Measurements from ENCODE around the gene HEYL. TPM values are rescaled to one million over a fixed set of nuclear protein-coding genes. Genes with fewer than 3 reads are reported as not detected.

Gene HEYL
- total RNA-seq, 1 experiment from 2014 or later: 0.77 TPM

DNA sequence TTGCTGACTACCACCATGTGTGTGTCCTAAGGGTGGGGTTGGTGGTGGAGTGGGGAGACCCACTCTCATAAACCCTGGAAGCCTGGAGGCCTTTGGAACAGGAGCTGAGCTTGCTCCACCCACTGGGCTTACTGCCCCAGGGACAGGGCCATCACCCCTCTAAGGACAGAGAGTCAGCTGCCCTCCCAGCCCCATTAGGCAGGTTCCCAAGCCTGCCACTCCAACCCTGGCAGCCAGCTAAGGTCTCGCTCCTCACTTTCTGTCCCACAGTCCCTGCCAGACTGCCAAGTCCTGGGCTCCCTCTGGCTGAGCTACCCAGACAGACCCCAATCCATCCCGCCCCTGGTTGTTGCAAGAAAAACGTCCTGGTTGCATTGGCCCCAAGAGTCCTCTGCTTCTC lies 28.7 kb upstream of the HEYL start:
- no peak for DNase-seq (ENCODE audit: extremely low read depth, low read depth)

DNA sequence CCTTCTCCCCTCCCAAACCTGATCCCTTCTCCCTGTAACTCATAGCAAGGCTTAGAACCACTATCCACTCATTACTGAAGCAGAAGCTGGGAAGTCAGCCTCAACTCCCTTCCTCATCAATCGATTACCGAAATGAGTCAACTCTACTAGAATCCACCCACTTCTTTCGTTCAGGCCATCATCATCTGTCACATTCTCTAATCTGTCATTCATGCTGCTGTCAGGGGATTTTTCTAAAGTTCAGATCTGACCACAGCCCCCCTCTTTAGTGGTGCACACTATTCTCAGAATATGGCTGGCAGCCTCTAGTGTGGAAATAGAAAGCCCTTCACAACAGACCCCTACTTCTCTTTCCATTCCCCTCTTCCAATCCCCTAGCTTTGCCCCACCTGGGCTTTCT lies 27.3 kb upstream of the HEYL start:
- no peak for DNase-seq (ENCODE audit: extremely low read depth, low read depth)

DNA sequence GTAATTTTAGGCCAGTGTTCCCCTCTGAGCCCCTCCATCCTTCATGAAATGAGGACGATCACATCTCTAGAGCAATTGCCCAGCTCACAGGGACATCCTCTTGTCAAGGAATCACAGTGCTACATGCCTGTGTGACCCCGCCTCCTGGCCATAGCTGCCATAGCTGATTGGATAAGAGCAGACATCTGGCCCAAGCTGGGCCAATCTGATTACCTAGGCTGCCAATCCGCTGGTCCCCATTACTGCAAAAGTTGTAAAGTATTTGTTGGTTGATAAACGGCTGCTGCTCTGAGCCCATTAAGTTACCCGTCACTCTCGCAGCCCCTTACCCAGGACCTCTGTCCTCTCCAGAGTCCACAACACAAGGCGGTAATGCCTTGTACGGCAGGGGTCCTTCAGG lies 24.1 kb upstream of the HEYL start:
- no peak for DNase-seq (ENCODE audit: extremely low read depth, low read depth)

DNA sequence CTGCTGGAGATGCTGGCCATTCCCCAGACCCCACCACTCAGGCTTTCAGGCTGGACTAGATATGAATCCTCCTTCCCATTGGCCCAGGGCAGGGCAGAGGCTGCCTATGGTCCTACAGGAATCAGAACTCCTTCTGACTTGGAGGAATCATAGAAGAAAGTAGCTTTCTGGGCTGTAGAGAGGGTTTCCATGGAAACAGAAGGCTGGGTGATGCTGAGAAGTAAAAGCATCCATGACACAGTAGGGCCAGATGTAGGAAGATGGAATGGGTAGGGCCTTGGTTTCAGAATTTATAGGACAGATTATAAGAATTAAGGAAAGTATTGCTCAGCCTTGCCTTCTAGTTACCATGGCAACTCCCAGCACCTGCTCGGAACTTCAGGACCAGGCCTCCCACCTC lies 23.4 kb upstream of the HEYL start:
- no peak for DNase-seq (ENCODE audit: extremely low read depth, low read depth)

DNA sequence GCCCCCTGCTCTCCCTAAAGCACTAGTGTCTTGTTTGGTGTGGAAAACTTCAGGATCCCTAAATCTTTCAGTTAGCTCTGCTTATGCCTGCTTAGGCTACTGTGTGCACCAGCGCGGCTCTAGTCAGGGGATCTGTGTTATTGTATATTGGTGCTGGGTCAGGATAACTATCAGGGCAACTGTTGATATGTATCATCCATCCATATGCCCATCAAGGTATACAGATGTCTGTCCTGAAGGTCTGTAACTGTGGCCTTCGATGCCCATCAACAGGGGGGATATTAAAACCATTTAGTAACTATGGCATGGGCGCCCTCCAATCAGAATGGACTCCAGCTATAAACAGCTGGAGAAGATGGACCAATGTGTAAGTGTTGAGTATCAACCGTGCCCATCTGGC lies 20.1 kb upstream of the HEYL start:
- DNase-seq (ENCODE audit: extremely low read depth, low read depth): no peak

DNA sequence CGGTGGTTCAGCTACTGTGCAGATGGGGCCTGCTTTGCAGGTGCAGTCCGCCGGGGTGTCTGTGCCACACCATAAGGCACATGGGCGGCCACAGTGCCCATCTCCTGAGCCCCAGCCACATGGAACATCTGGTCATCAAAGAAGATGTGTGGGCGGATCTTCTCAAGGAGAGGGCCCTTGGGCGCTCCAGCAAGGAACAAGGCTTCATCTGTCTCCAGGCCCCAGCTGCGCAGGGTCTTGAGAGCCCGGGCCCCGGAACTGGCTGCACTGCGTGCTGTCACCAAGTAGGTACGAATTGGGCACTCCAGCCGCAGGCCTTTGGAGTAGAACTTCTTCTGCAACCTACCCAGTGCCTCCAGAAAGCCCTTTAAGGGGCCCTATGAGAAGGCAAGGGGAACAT lies 19.7 kb upstream of the HEYL start:
- DNase-seq (ENCODE audit: extremely low read depth, low read depth): no peak

DNA sequence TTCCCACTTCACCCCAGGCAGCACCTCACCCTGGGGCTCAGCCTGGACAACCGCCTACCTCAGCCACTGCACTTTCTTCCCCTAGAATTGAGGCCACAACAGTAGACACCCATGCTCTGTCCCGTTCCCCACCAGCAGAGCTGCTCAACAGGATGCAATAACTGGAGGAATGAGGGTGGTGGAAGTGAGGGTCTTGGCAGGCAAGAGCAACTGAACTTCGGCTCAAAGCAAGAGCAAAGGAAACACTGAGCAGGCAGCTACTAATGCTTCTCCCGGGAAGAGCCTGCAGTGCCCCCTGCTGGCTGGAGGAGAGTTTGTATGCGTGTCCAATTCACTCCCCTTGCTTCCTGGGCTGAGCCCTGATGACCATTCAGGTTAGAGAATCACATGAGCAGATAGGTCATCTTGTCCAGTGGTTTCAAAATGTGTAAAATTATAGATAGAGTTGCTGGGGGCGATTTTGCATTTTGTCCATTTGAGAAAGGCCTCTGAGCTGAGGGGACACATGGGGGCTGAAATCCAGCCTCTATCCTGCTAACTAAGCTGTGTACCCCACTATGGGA lies 18.6 kb upstream of the HEYL start:
- DNase-seq (ENCODE audit: extremely low read depth, low read depth): peak; percentile 65

DNA sequence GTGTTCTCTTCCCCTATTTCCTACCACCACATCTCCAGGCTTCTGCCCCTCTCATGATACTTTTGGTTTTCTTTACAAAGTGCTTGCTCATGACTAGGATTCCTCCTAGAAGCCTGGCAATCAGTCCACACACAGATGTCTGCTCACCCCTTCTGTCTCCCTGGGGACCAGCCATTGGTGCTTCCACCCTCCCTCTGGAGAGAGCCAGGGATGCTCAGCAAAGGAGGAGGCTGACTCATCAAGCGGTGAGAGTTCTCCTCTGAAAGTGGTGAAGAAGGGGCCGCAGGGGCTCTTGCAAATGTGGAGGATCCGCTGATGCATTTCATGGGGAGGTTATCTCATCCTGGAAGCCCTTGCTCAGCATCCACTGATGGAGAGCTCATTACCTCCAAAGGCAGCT lies 18.0 kb upstream of the HEYL start:
- no peak for DNase-seq (ENCODE audit: extremely low read depth, low read depth)

DNA sequence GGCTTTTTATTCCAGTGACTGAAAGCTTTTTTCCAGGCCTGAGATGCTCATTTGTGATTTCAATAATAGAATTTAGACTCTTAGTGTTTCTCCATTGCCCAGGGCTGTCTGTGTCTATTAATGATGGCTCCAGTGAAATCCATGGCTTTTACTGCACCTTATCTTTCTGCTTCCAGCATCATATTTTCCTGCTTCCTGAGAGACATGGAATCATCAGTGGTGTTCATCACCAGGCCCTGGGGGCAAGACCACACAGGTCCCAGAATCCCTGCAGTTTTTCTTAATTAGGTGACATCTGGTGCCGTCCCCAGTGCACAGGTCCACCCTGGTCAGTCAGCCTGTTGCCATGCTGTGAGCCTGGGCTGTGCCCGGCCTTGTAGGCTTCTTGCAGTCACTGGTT lies 16.9 kb upstream of the HEYL start:
- DNase-seq (ENCODE audit: extremely low read depth, low read depth): no peak

DNA sequence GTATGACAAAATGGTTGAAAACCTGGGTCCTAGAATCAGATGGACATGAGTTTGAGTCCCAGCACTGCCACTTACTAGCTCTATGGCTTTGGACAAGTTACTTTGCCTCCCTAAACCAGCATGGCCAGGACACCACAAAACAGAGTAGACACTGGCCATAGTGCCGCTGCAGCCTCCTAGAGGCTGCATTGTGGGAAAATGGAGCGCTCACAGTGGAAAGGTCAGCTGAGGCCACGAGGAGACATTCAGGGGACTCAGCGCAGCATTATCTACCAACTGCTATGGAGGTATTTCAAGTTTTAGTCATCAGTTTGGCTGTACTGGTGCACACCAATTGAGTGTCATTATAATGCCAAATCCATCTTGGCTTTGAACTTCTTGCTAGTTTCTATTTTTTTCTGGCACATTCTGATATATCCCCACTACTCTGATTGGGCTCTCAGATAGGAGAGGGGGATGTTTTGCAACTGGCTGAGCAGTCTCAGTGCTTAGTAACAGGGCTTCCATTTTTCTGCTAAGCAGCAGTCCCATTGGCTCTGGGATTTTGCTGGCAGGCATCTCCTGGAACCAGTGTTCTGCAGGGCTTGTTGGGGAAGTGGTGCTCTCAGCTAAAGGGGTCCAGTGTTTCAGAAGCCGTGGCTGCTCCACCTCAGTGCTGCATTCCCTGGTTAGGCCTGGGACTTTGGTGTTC lies 16.3 kb upstream of the HEYL start:
- DNase-seq (ENCODE audit: extremely low read depth, low read depth): no peak

DNA sequence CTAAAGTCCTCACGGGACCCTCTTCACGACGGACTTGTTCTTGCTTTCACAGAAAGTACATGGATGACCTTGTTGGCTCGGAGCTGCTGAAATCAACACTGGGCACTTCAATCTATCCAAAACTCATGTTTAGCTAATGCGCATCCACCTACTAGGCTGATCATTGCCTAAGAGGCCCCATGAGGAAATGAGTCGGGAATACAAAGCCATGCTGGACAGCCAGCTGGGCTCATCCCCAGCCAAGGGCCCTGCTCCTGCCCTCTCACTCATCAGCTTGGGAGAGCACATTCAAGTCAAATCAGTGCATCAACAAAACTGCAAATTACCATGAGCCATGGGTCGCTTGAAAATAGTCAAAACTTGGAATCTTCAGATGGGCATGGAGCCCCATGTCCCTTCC lies 14.8 kb upstream of the HEYL start:
- no peak for DNase-seq (ENCODE audit: extremely low read depth, low read depth)

DNA sequence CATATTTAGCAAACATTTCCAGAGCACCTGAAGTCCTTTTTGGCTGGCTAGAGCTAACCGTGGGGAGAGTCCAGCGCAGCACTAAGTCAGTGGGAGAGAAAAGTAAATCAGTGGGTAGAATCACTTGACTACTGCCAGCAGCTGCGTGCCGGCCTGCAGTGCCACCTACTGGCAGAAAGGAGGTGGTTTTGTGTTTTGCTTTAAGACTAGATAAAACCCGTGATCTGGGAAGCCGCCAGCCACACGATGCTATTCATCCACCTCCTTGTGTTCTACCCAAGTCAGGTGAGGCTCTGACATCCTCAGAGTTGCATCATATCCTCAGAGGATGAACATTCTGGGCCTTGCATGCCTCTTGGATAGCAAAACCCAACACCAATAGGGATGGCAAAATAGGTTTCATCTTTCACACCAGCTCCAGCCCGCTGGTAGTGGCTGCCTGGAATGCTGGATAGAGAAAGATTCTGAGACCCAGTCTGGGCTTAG lies 14.1 kb upstream of the HEYL start:
- DNase-seq (ENCODE audit: extremely low read depth, low read depth): peak; percentile 45

DNA sequence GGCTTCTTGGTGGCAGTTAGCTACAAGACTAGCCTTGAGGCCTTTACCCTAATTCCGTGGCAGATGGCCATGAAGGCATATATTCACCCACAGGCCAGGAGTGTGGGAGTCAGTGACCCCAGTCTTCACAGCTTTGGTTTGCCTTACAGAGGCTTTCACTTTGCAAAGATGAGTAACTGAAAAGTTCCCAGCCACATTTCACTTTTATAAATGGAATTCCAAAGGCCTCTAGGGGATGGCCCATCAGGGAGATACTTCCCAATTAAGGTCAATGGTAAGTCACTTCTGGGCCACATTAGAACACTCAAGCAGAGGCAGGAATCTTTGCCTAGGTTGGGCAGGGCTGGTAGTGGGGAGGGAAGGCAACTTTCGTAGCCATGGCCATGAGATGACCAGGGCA lies 13.1 kb upstream of the HEYL start:
- DNase-seq (ENCODE audit: extremely low read depth, low read depth): no peak

DNA sequence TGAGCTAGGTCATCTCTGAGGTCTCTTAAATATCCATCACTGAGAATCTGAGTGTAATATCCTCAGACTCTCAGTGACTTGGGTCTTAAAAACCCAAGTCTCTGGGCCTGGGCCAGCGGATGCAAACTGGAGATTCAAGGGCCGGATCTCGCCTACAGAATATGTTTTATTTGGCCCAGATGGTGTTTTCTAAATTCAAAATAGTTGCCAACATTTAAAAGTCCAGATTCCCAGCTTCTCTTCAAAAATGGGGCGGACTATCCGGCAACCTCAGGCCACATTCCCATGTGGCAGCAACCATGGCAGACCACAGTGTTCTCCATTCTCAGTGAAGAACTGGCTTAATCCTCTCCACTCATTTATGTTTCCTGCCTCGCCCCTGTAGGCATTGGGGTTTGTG lies 12.7 kb upstream of the HEYL start:
- DNase-seq (ENCODE audit: extremely low read depth, low read depth): no peak

DNA sequence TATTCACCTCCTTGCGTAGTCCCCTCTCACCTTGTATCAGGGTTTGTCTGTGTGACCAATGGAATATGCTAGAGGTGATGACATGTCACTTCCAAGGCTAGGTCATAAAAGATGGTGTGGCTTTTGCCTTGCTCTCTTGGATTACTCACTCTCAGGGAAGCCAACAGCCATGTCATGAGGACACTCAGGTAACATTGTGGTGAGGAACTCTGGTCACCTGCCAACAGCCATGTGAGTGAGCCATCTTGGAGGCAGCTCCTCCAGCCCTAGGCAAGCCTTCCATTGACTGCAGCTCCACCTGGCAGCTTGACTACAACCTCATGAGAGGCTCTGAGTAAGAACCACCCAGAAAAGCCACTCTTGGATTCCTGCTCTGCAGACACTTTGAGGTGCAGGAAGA lies 11.0 kb upstream of the HEYL start:
- DNase-seq (ENCODE audit: extremely low read depth, low read depth): no peak

DNA sequence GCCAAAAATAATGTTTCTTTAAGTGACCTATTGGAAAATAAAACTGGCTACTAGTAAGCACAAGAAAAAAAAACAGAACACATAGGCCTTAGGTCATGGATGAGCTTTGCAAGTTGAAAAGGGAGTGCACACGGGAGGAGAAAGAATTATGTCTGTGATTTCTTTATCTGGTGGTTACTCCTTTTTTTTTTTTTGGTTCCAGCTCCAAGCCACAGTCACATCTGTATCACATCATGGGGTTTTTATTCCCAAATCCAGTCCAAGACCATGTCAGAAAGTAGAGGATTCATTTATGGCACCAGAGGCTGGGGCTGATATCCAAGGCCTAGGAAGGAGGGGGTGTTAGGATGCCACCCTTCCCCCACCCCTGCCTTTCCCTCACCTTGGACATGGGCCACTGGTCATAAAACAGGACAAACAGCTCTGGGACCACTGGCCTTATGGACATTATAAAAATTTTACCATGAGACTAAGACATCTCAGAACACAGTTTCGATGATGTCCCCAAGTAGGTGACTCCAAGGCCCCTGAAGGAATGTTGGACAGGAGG lies 10.3 kb upstream of the HEYL start:
- DNase-seq (ENCODE audit: extremely low read depth, low read depth): no peak

DNA sequence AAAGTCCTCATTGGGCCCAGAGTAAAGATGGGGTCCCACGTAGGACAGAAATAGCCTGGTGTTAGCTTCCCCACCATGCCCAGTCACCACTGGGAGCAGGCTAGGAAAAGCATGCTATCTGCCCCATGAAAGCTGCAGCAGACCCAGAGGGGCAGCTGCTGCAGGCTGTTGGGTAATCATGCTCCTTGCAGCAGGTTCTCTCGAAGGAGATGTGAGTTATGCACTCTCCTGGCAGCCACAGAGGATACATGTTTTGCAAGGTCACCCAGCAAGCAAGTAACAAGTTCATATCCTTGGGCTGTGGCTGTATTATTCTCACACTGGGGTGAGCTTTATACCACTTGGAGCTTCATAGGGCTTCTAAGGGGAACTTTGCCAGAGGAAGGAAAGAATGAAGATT lies 9.1 kb upstream of the HEYL start:
- DNase-seq (ENCODE audit: extremely low read depth, low read depth): no peak

DNA sequence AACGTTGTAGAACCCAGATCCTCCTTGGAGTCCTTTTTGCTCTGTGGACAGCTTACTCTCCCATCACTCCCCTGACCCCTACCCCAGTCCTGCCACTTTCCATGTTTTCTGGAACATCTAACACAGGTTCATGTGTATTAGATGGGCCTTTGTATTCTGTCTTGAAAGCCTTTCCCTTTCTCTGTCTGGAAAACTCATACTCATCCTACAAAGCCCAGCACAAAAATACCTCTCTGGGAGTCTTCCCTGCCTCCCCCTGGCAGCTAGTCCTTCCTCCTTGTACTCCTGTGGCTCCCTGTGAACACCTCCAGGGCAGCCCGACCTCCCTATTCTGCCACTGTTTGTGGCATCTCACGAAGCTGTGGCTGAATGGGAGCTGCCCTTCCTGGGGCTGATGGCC lies 7.8 kb upstream of the HEYL start:
- no peak for DNase-seq (ENCODE audit: extremely low read depth, low read depth)

DNA sequence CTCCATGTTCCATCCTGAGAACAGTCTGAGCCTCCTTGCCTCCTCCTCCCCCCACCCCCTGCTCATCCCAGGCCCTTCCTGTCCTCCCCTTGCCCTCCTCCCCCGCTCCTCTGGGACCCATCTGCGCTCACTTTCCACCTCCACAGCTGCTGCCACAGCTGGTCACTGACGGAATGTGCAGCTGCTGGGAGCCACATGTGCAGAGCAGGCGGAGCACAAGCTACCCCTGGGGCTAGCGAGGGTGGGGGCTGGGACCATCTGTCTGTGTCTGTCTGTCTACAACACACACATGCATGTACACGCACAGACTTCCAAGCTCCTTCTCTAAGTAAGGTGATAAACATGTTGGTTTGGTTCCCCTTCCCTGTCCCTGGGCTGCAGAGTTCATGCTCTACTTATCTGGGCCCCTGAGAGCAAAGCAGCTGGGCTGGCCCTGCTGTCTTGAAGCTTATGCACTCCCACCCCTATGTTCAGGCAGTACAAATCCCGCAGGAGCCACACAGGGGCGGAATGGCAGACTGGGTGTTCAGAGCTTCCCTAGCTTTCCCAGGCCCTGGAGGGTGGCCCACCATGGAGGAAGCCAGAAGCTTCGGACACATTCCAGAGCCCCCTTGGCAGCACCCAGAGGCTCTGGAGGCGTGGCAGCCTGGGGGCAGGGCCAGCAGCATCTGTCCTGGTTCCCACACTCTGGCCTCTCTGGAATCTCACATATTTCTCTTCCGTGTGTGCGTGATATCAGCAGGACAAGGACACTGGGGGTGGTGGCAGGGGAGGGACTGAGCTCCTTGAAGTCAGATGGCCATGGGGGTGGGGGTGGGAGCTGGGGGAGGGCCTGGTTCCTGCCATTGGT lies 7.0 kb upstream of the HEYL start:
- no peak for DNase-seq (ENCODE audit: extremely low read depth, low read depth)

DNA sequence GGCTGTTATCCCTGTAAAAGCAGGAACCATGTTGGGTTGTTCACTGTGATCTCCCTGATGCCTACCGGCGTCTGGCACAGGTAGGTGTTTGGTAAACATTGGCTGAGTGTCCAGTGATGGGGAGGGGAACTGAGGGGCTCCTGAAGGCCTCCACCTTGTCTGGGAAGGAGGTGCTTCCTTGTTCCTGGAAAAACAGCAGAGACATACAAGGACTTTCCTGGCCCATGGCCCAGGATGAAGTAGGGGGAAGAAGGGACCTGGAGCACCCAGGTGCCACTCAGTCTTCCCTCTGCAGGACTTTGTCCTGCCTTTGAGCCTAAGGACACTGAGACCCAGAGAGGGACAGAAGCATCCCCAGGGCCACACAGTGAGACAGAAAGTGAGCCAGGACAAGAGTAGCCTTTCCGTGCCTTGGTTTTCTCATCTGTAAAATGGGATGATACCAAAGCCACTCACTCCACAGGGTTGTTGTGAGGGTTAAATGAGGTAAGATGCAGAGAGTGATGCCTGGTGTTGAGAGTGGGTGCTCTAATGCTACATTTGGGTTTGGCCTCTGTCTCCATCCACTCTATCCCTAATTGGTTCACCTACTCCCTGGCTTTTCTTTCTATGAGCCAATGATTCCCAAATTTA lies 6.1 kb upstream of the HEYL start:
- DNase-seq (ENCODE audit: extremely low read depth, low read depth): no peak

DNA sequence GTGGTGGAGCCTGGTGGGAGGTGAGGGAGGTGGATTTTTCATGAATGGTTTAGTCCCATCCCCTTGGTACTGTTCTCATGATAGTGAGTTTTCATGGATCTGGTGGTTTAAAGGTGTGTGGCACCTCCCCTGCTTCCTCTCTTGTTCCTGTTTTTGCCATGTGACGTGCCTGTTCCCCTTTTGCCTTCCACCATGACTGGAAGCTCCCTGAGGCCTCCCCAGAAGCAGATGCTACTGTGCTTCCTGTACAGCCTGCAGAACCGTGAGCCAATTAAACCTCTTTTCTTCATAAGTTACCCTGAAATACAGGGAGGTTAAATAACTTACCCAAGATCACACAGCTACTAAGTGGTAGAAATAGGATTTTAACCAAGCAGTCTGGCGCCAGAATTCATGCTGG lies 4.3 kb upstream of the HEYL start:
- no peak for DNase-seq (ENCODE audit: extremely low read depth, low read depth)

Measured in NCI-H460 (cell line).